ENCODE data around the gene CBX2.

The CBX2 gene

DNA sequence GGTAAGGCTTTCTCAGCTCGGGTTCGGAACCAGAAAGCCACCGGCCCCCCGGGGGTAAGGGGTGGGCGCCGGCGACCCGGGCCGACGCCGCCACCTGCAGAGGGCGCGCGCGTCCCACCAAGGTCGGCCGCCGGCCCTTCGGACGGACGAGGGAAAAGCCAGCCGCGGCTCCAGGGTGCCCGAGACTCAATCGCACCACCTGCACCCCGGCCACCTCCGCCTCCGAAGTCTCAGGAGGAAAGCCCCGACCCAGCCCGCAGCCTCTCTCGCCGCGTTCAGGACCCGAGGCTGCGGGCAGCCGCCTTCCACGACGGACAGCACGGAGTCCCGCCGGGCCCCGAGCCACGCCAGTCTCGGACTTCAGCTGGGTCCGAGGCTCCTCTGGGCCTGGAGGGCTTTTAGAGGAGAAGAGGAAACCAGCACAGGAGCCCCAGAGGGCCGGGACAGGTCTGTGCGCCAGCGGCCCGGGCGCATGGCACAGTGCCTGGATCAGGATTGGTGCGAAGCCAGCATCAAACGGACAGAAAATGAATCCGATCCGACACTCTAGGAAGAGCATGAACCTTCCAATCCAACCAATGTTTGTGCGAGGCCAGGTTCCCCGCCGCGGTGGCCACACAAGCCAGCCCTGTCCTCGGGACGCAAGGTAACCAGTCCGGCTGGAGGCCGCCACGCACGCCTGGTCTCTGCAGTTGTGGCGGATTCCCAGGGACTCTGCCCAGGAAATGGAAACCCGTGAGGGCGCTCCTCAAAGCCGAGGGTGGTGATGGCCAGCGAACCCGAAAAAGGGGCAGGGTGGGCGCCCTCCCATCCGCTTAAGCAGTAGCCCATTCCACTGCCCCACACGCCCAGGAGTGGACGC is 12.2 kb downstream of the CBX2 start:
- no peak for DNase-seq

DNA sequence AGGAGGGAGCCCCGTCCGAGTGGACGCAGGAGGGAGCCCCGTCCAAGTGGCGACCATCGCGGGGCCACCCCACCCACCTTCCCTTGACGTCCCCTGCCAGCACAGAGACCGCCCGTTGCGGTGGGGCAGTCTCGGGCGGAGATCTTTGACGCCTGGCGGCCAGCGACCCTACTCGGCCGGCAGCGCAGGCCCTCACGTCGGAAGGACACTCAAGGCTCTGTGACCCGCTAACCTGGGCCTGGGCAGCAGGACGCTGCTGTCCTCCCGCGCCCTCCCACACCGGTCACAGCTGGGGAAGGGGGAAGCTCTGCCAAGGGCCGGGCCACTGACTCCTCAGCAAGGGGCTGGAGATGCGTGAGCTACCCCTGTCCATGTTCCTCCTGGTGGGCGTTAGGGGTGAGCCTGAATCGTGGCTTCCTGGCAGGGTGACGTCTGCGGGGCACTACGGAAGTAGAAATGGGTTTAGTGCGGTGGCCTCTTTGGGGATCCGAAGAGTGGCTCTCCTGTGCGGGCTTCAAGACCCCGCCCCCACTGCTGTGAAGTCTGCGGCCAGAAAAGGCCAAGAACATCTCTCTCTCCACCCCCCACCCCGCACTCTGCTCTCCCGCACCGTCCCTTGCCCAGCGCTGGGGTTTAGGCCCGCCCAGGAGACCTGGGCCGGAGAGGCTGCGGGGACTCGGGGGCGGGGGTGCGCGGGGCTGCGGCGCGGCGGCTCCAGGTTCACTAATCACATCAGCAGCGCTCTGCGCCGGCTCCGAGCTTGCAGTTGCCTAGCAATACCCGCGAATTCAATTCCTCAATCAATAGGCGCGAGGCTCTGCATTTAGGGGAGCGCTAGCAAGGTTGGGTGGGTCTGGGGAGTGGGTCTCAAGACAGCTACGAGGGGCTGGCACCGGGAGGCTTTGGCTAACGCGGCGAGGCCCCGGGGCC is 13.1 kb downstream of the CBX2 start:
- no peak for DNase-seq

DNA sequence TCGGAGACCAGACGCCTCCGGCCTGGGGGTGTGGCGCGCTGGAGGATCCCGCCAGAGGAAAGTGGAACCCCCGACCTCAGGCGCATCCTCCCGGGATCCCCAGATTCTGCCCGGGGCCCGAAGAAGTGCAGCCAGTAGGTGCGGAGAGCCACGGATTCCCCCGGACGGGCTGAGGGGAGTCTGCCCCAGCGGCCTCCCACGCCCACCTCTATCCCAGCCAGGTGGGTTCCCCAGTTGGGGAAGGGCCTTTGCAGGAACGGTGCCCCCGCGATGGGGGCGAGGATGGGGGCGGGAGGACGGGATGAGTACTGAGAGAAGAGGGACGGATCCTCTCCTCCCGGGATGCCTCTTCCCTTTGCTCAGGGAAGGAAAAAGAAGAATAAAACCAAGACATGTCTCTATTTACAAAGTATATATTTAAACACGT is 13.8 kb downstream of the CBX2 start:
- no peak for DNase-seq

DNA sequence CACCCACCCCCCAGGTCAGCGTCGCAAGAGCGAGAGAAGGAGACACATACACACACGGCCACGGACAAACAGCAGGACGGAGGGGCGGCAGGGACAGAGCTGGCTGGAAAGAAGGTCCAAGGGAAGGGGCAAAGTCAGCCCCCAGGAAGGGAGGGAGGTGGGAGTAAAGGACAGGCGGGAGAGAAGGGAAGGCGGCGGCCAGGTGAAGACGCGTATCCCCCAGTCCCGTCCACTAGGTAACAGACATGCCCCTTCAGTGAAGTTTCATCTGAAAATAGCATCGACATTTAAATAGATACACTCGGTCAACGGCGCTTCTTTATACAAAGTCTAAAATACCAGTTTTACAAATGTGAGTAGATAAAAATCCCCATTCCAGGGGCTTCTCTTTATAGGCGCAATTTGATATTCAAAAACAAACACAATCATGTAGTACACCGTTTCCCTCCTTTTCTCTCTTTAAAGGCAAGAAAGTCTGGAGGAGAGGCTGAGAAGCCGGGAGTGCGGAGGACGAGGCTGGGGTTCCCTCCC is 14.5 kb downstream of the CBX2 start:
- DNase-seq = no peak

DNA sequence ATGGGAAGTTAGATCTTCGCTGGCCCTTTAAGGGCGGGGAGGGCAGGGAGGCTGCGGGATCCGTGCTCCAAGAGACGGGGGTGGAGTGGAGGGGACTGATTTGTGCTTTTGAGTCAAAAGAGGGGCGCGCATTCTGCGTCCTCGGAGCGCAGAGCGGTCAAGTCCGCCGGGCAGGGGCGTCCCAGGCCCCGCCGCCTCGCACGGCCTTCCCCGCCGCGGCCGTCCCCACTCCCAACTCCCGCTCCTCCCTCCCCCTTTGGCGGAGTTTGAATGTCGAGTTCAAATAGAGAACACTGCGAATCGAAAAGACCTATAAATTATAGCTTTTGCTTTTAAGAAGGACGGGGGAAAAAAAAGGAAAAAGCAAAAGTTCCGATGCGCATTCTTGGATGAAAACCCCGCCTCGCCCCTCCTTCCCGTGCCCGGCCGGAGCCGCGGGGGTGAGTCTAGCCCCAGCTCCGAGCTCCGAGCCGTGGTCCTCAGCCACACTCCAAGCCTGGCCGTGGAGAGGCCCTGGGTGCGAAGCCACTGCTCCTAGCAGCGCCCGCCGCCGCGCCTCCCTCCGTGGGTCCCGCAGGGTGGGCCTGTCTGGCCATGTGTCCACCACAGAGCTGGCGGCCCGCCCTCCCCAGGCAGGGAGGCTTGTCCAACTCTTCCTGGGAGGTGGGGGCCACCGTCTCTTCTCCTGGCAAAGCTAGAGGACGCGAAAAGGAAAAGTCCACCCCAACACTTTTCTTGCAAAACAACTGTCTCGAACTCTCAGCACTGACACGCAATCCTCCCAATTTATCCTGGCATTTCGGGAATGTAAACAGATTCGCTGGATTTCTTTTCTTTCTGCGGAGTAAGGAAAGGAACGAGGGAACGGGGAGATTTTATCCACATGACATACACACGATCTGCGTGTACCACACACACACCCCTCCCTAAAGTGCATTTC is 15.3 kb downstream of the CBX2 start:
- no peak for DNase-seq

DNA sequence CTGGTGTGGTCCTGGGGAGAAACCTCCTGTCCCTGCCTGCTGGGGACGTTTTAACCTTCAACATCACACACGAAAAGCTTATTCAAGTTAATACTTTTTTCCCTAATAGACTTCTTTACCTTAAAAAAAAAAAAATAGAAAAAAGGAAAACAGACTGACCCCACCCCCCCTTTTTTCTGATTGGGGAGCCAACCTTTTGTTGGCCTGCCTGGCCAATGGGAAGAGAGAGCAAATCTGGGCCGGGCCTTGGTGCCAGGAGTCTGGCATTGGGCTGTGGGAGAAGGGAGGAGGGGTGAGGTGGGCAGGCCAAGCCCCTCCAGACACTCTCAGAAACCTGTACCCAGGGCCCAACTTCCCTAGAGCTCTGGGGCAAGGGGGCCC is 16.0 kb downstream of the CBX2 start:
- DNase-seq = no peak

DNA sequence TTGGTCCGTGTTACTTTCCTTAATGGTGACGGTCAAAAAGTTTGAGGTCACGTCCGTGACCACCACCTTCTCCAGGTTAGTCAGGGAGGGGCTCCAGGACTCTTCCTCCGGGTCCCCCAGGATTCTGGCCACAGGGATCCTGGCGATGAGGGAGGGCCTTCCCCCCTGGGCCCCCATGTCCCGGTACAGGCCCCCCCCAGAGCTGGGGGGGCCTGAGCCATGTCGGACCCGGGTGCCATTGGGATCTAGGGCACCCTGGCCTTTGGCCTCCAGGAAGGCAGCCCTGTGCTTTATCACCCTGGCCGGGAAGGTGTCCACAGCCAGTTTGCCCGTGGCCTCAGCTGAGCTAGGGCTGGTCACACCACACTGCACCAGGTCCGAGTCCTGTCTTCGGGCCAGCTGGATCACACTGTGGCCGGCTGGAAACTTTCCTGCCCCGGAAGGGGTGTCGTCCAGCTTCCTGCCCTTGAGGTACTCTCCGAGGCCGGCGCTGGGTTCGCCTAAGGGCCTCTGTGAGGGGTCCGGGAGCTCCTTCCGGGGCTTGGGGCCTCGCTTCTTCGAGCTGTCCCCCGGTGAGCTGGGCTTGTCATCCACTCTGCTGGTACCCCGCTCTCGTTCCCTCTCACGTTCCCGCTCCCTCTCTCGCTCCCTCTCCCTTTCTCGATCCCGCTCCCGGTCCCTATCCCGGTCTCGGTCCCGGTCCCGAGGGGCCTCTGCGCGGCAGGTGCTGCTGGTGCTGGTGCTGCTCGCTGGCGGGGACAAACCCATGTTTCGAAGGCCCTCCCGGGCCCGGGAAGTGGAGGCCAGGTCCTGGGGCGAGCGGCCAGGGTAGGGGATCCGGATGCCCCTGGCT is 16.9 kb downstream of the CBX2 start:
- no peak for DNase-seq

DNA sequence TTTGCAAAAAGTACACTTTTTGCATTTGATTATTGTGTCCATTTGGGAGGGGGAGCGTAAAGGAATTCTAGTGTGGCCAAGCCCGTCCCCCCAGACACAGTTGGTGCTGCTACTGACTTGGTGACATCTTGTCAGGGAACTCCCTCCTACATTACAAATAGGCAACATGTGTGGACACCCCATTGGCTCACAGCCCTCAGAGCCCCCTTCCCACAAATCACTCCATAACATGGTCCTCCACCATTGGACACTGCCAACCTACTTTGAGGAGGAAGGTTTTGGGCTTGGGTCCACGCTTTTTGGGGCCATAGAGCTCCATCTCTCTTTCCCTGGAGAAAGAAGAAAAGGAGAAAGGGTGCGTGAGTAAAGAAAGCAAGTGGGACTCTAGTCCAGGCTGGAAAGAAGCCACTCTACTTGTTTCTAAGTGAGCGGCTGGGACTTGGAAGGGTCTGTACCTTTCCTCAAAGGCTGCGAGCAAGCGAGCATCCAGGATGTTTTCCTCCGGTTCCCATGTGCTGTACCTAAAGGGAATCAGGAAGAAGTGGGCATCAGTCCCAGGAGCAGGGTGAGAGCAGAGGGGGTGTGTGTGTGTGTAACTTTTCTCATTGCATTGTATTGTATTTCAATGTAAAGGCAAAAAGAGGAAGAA is 18.0 kb downstream of the CBX2 start:
- no peak for DNase-seq

DNA sequence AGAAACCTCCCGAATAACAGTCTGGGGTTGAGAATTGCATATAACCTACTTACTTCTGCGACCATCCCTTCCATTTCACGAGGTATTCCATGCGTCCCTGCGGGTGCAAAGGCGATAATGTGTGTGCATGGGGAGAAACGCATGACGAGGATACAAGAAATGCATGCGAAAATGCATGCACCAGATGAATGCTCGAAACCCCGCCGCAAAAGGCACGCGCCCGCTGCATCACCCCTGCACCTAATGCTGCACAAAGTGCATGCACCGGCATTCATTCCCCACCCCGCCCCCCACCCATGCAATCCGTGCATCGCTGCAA is 18.5 kb downstream of the CBX2 start:
- DNase-seq = no peak

DNA sequence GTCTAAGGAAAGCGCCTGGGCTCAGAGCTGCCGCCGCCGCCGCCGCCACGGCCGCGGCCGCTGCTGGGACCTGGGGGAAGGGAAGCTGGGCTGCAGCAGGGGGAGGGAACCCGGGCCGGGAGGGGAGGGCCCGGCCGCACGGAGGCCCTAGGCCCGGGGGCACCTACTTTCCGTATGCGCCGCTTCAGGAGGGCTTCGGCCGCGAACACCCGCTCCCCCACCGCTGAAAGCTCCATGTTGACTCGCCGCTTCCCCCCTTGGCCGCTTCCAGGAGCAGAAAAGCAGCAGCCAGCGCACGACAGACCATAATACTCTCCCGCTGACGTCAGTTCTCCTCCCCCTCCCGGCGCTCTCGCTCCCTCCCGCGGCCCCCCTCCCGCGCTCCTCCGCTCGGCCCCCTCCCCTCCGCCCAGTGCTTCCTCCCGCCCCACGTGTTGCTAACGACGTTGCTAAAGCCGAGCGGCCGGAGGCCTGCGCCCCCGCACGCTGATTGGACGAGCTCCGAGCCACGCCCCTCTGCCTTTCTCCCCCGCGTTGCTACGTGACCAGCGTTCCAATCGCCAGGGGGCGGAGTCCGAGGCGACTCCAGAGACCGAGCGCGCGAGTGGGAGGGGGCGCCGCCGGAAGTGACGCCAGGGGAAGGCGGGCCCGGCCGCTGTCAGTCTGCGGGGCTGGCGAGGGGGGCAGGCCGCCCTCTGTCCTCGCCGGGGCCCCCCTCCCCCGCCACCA is 19.0 kb downstream of the CBX2 start, which contains the start of gene CBX8:
Gene CBX8, minus strand, starts transcription at position 315 of the 729 bp plus-strand sequence. Its CDS starts 79 bp downstream, at position 236.
- peak; percentile 96 for DNase-seq

DNA sequence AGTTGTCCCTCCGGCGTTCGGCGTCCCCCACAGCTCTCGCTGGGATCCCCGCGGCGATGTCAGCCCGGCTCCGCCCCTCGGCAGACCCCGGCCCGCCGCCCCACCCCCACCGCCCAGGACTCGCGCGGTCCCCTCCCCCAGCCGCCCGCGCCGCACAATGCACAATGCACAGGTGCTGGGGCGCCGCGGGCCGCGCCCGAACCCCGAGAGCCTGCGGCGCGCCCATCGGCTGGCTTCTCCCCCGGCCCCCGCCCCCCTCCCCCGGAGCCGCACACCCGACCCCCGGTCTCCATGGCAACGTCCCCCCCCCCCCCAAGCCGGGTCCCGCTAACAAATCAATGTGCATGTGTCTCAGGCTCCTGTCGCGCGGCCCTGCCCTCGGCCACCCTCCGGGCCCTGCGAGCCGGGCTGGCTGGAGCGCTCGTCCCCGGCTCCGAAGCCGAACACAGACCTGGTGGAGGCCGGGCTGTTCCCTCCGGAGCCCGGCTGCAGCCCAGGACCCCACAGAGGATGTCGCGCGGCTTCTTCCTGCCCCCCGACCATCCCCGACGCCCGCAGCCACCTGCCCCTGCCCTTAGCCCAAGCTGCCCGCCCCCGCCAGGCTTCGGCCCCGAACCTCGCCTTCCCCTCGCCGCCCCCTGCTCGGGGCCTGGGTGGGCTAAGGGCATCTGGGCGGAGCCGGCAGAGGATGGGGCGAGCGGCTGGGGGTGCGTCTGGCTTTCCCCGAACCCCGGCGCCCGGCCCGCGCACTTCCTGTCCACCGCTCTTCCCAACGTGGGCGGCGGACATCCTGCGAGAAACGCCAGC is 19.7 kb downstream of the CBX2 start:
- no peak for DNase-seq

DNA sequence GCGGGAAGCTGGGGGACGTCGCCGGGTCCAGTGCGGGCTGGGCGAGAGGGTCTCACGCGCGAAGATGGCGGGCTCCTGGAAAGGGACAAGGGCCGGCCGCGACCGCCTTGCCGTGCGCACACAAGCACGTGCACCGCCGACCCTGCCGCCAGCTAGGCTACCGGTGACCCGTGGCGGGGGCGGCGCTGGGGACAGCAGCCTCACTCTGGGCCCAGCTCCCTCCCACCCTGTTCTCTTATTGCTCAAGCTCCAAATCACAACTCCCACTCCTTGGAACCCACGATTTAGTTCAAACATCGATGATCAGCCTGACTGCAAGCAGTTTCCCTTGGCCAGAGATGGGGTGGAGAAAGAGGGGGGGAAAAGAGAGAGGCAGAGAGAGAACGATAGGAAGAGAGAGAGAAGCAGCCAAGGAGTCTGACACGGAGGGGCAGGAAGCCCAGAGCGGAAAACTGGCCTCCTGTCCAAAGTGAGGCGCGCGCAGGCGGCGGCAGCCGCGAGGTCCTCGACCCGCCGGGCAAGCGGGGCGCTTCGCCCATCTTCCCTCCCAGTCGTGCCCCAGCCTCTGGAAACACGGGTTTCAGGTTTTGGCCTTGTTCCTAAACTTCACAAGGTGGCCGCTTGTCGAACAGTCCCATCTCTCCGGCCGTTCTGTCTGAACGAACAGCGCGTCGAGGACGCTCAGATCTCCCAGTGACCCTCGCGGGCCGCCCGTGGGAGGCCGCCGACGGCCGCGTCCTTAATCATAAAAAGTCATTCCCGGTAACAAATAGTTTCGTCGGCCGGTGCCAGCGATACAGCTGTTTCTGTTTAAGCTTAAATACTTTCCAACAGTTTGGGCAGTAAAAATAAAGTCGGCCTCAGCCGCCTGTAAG is 20.6 kb downstream of the CBX2 start:
- no peak for DNase-seq

DNA sequence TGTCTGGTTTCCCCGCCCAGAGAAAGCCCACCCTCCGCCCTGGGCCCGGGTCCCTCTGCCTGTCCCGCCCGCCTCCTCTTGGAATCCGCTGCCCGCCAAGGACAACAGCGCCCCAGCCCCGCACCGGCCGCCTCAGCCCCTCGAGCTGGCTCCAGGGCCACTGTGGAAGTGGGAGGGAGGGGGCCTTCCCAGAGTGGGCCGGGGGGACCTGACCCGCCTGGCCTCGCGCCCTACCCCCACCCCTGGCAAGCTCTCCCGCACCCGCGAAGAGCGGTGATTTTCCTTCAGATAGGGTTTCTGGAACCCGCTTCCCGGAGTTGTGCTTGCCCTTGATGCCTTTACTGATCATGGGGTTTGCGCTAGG is 21.2 kb downstream of the CBX2 start:
- no peak for DNase-seq

DNA sequence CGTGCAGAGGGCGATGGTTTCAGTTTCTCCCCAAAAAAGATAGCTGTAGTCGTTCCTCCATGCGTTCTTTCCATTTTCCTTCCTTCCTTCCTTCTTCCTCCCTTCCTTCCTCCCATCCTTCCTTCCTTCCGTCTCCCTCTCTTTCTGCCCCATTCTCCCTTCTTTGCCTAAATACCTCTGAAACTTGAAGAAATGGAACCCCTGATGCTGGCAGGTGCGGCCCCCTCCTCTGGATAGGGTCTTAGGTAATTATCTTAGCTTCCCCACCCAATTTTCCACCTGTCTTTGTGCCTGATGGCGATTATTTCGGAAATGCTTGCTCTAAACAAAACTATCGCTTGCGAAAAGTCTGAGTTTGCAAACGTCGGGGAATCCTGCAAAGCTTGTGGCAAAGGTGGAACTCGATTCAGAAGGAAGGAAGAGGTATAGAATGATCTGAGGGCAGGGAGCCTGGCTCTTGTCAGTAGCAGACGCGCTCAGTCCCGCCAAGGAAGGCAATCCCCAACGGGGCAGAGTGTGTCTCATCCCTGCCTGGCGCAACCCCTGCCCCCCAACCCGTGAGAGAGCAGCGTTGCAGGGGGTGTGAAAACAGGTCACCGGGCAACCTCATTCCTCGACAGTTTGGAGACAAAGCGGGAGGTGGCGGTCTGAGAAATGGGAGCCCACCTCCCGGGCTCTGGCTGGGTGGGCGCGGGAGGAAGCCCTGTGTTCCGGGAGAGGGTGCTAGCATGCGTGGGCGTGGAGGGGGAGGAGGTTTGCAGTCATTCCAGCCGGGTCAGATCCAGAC is 21.8 kb downstream of the CBX2 start:
- DNase-seq = no peak

DNA sequence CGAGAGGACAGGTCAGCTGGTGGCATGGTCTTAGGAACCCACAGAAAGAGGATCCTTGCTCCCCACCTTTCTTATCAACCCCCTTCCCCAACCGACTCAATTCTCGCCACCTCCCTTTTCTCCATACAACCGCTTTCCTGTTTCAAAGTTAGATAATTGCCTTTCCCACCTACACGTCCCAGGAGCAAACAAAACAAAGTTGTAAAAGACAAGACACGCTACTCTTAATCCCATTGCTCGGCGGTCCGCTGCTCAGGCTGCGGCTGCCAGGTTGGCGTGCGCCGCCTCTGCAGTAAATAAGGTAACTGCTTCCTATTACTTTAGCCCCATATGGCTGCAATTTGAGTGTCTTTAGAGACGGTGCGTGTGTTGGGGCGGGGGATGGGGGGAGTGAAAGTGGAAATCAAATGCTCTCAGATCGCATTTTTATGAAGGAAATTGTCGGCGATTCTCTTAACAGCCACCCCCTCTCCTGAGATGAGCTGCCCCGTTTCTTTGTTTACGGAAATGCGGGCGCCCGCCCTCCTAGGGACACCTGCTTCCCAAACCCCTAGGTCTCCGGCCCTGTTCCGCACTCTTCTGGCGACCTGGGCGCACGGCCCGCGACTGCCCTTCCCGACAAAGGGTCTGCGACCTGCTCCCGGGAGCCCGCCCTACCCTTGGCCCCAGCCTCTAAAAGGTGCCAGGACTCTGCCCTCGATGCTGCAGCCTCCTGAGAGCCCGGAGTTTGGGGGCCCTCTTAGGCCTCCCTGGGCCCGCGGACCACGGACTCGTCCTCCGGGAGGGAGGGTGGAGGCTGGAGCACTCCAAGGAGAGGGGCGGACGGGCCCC is 22.6 kb downstream of the CBX2 start:
- DNase-seq = no peak

DNA sequence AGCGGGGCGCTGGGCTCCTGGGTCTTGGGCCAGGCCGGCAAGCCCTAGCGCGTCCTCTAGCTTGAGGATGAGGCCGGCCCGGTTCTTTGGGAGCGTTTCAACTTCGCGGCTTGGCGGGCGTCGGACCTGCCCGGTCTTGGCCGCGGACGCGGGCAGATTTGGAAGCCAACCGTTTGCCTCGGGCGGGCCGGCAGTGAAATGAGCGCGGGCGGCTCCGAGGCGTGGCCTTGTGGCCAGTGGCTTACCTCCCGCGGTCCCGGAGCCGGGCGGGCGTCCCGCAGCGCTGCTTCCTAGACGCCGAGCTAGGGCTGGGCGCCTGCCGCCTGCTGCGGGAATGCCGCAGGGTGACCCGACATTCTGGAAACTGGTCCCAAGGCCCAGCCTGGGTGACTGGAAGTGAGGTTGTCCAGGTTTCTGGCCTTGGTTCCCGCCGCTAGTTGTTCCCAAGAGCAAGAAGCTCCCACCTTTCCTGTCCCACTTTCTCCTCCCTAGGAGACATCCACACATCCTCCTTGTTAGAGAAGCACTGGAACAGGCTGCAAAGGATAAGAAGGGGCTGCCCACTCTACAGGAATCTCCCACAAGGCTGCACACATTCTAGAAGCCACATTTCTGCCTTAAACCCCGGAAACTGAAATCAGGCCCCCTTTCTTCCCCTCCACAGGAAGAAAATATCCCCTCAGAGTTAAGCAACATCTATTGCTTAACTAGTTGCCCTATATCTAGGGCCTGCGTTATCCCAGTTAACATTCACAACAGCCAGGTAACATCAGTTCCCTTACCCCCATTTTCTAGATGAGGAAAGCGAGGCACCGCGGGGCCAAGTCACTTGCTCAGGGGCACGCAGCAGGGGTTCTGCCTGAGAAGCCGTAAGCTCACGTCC is 23.4 kb downstream of the CBX2 start:
- DNase-seq = no peak

Data from KG1 (cell line).